GM19452 (cell line): Measurements from ENCODE around the gene FGFBP2.
A peak's percentile ranks its signal among the peaks of the same experiment; 100 is the strongest.

Experiments used
- ATAC-seq: cut with Tn5 transposase; IDR thresholded peaks from one replicate; pipeline ENCODE4 v1.9.1; 2021; ENCODE audit not compliant: unreplicated experiment

FGFBP2 gene

DNA sequence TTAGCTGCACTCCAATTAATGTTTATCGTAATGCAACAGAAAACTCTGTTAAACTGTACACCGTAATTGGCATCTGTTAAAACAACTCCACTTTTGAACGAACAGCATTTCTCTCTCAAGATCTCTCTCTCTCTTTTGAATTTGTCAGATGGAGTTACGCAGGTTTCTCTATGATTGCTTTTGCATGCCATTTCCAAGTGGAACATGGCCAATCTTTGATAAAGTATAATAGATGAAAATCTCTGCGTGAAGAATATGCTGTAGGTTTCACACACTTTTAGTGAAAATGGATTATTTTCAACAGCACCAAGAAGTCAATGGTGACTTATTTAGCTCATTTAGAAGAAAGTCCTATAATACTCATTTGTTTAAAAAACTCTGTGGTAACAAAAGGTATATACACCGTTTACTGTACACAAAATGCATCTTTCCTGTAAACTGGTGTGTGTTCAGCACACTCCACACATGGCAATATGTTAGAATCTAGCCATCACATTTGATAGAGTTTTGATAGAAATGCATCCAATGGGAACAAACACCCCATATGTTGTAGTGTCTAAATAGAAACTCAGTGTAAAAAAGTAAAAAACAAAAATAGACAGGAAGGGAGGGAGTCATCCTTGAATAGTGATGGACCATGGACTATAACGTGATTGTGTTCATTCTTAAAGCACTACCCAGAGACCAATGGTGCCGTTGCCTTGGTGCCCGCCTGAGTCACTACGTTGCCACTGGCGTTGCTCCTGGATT is 5.8 kb upstream of the FGFBP2 start:
- ATAC-seq = no peak

DNA sequence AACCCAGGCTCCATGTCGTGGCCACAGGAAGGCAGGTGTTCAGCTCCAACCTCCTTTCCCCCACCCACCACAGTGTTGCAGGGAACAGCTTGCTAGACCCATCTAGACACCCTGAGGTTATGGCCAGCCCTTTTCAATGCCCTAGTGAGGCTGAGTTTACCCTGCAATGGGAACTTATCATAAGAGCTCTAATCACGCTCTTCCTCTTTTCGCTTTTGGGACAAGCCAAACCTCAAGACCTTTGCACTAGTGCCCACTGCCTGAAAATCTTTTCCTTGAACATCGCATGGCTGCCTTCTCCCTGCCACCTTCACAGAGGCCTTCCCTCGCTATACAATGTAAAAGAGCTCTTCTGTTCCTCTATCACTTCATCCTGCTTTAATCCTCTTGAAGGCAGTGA is 2.4 kb upstream of the FGFBP2 start:
- ATAC-seq = no peak

- ATAC-seq = no peak
Measured at GRCh38 chr4:15964159-15964558, 1.2 kb upstream of the FGFBP2 start.

DNA sequence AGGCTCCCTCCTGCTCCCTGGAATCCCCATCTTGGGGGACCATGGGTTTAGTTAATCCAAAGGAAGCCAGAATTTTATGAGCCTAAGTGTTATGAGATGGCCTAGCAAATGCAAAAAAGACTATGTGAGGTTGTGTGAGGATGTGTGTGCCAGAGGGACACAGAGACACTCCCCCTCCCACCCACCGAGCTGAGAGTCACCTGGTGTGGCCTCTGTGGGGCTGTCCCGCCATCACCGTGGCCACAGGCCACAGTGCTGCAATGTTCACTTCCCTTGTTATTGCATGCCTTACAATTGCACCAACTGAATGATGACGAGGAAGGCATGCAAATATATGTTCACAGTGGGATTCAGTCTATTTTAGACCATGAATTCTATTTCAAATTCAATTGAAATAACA is 601 bp upstream of the FGFBP2 start:
- no peak for ATAC-seq

GRCh38 chr4:15961781-15962510 is 1.0 kb downstream of the FGFBP2 start:
- ATAC-seq = no peak

- ATAC-seq = no peak
Measured at GRCh38 chr4:15958562-15958961, 4.4 kb downstream of the FGFBP2 start.

- peak; percentile 93 for ATAC-seq
Measured at GRCh38 chr4:15956179-15956850, 6.7 kb downstream of the FGFBP2 start.

DNA sequence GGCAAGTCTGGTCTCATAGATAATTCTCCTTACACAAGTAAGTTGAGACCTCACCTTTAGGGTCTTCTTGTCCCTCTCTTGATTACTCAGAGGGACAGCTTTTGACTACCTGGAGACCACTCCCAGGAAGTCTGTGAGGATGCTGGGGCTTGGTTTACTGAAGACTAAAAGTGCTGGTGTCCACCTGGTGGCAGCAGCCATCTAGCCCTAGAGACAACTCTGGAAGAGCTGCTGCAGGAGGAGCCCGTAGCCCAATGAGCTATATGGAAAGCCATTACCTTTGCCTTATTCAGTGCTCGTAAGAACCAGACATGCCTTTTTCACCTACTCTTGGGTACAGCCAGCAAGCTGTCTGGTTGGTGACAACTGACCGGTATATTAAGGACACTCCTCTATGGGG is 7.3 kb downstream of the FGFBP2 start:
- ATAC-seq = no peak

- ATAC-seq = no peak
Measured at GRCh38 chr4:15953625-15954024, 9.3 kb downstream of the FGFBP2 start.

- no peak for ATAC-seq
Measured at GRCh38 chr4:15951781-15952180, 11.2 kb downstream of the FGFBP2 start.

- ATAC-seq = no peak
Measured at GRCh38 chr4:15948826-15949225, 14.1 kb downstream of the FGFBP2 start.

- no peak for ATAC-seq
Measured at GRCh38 chr4:15947684-15948083, 15.3 kb downstream of the FGFBP2 start.

- ATAC-seq = no peak
Measured at GRCh38 chr4:15945516-15945915, 17.5 kb downstream of the FGFBP2 start.

GRCh38 chr4:15944895-15945294 is 18.1 kb downstream of the FGFBP2 start:
- ATAC-seq = no peak

- no peak for ATAC-seq
Measured at GRCh38 chr4:15942283-15942682, 20.7 kb downstream of the FGFBP2 start.

DNA sequence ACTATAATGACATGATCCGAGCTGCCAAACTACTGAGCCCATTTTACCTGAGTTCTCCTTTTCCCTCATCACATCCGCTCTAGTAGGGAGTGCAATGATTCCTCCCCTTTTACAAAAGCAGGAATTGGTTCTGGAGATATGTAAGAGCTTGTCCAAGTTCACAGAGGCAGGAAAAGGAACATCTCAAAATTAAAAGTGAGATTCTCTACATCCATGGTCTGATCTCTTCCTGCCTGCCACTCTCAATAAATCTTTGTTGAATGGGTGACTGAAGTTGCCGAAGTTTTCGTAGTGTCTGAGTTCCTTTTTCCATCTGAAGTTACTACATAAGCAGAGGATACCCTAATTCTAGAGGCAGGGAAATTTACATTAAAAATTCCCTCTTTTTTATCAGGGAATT is 24.3 kb downstream of the FGFBP2 start, which contains the start of gene FGFBP1:
Gene FGFBP1, minus strand, starts transcription at position 101 of the 400 bp plus-strand sequence. CDS start 2,108 bp downstream, outside the sequence.
- no peak for ATAC-seq

- ATAC-seq = no peak
Measured at GRCh38 chr4:15938182-15938581, 24.8 kb downstream of the FGFBP2 start.

GRCh38 chr4:15936495-15936894 is 26.5 kb downstream of the FGFBP2 start:
- no peak for ATAC-seq

DNA sequence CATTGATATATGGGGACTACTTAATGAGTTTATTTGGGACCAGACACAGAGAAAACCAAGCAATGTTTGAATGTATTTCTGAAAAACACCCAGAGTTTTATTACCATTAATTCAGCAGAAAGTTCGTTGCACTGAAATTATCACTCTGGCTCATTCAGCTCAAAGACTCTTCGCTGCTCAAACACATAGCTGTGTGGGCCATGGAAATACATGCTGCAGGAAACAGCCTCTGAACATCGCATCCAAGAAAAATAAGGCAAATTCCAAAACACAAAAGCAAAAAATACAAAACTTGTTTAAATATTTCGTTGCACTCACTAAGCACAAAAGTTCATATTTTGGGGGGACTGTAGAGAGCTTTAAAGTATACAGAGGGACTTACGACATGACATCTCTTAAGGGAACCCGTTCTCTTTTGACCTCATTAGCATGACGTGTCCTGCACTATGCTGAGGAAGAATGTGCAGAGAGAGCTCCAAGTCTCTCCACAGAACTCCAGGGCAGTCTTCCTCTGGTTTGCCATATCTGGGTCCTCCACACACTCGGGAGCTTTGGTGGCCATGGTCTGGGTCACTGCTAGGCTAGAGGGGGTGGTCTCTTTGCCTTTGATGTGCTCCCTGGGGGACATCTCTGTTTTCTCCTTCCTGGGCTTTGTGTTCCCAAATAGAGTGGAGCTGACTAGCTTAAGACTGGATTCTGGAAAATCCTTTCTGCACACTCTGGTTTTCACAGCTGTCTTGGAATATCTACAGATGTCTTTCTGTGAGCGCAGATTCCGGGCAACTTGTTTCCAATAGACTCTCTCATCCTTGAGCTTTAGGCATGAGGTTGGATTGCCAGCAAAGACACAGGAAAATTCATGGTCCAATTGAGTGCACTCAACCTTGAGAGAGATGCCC is 27.2 kb downstream of the FGFBP2 start:
- ATAC-seq = no peak

DNA sequence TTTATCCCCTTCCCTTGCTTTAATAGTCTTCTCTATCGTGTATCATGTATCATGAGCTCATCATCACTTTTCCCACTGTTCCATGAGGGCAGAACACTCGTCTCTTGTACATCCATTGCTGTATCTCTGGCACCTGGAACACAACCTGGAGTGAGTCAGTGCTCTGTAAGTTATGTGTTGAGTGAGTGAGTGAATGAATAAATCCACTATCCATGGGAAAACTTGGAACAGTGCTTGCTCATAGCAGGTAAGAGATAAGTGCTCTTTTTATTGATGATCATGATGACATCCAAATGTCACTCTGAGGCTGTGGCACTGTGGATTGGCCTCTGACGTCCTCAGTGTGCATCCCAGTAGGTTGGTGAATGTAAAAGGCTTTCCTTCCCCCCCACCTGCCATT is 28.7 kb downstream of the FGFBP2 start:
- ATAC-seq = no peak
